GM21619 (cell line): ENCODE results near the gene CD163.
"Not testable (repeated sequence)": the region's sequence is repeated elsewhere in the genome, so short reads cannot be mapped to it uniquely, and the experiment has no call there.

Source experiments
- ATAC-seq: cut with Tn5 transposase; IDR thresholded peaks from one replicate; pipeline ENCODE4 v1.9.1; 2021; ENCODE audit not compliant: unreplicated experiment

CD163 gene

DNA sequence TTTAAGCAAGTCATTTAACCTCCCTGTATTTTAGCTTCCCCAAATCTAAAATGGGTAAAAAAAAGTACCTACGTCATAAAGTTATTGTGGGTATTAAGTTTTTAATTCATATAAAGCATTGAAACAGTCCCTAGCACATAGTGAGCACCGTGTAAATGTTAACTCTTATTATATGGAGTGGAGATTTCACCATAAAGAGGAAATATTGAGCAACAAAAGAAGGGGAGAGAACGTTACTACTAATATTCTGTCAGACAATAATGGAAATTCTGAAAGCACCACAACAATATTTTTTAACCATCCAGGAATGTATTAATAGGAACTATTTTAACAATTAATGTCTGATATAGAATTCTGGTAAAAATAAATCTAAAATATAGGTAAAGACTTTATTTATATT is 51.8 kb downstream of the CD163 start:
- no peak for ATAC-seq

DNA sequence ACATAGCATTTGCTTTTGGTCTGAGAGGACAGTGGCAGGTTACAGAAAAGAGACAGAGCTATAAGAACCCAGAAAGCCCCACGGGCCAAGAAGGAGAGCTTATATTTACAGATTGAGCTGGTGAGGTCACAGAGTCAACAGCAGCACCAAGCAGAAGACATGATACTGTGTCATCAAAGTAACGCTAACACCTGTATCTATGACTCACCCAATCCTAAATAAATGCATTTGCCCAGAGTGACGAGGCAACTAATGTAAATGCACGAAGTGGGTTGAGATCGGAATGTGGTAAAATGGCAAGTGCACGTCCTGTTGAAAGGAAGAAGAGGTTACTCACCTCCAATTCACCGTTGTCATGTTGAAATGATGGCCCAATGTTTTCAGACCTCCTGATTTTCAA is 52.9 kb downstream of the CD163 start:
- no peak for ATAC-seq

DNA sequence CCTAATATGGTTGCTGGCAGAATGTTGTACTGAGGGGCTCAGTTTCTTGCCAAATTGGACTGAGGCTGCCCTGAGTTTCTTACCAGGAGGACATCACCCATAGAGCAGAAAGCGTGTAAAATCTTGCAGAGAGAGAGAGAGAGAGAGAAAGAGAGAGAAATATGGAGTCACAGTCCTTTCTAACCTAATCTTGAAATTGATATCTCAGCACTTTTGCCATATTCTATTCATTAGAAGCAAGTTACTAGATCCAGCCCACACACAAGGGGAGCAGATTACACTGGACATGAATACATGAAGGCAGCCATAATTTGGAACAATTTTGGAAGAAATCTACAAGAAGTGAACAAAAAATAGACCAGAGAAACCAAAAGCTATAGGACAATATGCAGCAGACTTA is 55.5 kb downstream of the CD163 start:
- no peak for ATAC-seq

DNA sequence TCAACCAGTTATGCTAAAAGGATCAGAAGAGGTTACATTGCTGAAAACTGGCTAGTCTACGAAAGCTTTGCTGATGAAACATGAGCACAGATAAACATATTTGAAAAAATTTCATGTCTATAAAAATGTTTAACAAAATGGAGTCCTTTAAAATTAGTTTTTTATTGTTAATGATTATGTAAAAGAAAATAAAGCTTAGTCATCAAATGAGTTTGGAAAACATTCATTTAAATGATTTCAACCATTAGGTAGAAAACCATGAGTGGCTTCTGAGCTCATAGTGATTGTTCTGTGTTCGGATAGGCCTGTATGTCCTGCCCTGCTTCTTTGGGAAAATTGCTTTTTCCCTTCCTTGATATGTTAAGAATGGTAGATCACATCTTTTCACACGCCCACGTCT is 59.0 kb downstream of the CD163 start:
- no peak for ATAC-seq

DNA sequence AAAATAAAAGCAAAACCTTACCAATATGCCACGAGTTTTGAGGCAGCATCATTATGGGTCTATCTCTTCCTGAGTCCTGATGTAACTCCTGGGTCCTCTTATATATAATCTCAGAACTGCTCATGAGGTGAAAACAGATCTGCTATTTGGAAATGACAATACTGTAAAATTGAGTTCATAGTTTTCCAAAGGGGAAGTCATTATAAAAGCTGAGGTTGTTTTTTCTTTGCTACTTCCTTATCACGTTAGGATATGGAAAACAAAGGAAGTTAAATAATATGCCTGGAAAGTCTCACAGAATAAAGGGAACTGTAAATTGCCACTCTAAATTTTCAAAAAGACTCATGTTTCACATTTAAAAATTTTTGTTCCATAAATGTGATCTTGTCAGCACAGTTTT is 59.5 kb downstream of the CD163 start, which contains the start of gene CD163L1:
Gene CD163L1, minus strand, starts transcription at position 78 of the 400 bp plus-strand sequence. Its CDS starts 26 bp downstream, at position 52.
- ATAC-seq, result no peak

DNA sequence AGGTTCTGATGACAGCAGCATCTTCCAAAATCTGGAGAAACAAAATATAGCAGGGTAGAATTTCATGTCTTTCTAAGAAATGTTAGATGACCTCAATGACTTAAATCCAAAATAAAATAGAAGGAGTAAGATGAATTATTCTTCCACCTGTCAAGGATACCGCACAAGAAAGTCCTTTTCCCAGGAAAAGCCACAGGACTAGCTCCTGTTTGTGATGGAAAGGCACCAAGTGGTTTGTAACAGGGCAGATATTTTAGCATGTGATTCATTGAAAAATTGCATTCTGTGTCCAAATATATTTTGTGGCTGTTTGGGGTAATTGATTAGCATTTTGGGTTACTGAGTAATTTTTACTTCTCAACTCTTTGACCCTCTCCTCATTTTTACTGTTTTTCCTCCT is 62.4 kb downstream of the CD163 start:
- ATAC-seq, result no peak

DNA sequence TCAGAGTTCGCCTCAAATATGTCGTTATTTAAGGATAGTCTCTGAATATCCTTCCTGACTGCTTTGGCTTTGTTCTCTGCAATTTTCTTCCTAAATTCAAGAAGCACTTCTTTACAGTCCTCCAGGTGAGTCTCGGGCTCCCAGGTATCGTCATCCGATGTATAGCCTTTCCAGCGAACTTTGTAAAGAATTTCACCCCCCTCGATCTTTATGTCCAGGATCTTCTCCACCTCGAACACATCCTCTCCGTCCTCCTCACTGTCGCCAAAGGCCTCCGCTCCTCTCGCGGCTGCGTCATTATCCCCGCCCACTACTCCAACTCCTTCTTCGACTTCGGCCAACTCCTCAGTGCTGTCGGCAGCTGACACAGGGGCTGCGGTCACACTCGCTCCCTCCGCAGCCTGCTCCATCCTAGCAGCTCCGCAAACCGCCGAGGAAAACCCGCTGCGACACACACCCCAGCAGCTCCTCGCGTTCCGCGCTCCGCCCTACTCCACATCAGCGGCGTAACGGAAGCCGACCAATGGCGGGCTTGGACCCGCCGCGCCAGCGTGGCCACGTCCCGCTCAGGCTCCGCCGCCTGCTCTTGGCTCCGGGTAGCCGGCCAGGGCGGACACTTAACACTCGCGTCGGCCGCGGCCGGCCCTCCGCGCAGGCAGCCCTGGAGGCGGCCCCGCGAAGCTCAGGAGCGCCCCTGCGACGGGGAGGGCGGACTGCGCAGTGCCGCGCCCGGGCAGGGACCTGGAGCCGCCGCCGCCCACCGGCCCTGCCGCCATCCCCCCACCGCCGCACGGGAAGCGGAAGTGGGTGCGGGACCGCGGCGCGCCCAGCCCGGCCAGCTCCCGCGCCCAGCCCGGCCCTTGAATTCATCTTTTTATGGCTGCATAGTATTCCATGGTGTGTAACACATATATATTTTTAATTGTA is 63.7 kb downstream of the CD163 start:
- ATAC-seq, result no peak

DNA sequence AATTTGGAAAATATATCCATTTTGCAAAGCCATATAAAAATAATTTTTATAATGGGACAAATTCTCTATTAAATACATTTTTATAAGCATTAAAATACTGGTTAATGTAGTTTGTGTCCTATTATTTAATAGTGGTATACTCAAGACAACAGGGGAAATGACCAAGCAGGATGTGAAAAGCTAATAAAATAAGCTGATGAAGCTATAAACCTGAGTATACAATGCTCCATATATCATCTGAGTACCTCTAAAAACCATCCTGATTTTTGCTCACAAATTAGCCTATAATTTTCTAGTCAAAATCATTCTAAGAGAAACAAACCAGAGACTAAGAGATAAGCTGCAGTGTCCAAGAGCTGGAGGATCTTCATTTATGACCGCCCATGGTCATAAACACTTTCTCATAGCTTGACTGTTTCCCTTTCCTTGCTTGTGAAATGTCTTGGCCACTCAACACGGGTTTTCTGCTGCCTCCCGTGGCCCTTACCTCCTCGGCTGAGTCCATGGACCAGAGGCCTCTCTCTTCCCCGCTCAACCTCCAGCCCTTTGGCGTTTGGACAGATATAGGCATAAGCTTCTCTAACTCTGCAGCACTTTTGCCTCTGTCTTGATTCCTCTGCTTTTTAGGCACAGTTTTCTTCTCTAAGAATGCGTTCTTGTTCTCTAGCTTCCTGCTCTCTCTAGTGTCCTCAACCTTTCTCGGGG is 65.1 kb downstream of the CD163 start:
- ATAC-seq, result not testable (repeated sequence)

DNA sequence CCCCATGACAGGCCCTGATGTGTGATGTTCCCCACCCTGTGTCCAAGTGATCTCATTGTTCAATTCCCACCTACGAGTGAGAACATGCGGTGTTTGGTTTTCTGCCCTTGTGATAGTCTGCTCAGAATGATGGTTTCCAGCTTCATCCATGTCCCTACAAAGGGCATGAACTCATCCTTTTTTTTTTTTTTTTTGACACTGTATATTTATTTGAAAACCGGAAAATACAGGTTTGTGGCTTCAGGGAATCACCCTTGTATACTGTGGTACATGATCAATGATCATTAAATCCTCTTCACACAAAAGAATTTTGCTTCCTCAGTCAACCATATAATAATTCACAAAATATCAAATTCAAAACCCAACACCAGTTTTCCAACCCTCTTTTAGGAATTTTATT is 66.1 kb downstream of the CD163 start:
- ATAC-seq, result not testable (repeated sequence)

DNA sequence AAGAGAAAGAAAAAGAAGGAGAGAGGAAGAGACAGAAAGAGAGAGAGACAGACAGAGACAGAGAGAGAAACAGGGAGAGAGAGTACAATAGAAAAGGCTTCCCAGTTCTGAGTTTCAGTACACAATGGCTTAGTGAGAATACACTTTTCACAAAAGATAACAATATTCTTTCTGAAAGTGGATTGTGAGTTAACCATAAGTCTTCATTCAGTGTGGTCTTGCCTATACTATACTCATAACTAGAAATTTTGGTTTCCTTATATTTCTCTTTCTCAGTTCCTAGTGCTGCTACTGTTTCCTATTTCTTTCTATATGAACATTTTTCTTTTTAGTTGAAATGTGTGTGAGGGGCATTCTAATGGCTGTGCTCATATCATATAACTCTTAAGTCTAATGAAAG is 68.9 kb downstream of the CD163 start:
- no peak for ATAC-seq

DNA sequence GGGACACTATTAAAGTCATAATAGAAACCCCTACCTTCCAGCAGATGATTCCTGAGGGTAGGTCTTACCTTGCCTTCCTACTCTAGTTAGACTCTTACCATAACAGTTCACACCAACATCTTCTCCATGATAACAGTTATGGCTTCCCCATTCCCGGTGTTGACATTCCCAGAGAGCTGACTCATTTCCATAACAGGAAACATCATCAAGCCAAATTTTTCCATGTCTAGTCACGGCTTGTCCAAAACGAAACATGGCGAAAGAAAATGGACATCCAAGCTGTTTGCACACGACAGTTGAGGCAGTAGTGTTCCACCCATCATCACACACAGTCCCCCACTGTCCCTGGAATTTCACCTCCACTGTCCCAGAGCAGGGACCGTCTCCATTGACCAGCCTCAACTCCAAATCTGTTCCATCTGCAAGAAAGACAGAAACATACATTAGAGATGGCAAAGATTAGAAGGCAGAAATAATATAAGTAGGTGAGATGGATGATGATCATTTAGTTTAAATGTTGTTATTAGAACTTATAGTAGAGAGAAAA is 70.2 kb downstream of the CD163 start:
- ATAC-seq, result no peak

DNA sequence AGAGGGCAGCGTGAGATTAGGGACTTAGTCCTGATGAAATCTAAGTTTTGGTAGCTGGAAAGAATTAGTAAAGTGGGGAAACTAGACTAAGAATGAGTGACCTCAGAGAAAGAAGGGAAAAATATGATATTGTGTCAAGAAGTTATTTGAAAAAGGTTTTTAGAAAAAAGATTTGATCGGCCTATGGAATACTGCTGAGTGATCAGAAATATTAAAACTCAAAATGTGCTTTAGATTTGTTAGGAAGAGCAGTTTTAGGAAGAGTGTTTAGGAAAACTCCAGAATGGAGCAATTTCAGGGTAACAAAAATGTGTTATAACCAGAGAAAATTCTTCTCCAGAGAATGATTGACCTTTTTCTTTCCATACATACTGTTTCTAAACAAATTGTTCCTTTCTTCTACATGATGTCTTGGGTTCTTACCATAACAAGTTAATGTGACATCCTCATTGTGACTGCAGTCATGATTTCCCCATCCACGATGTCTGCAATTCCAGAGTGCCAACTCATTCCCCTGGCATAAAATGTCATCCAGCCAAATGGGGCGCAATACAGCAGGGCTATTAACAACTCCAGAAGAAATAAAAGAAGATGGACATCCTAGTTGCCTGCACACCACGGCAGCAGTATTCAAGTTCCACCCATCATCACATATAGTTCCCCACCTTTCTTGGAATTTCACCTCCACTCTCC is 71.4 kb downstream of the CD163 start:
- no peak for ATAC-seq
